Measurements from ENCODE around the gene KRTAP3-2.

Gene KRTAP3-2

GRCh38 chr17:41010441-41010840 lies 10.7 kb upstream of the KRTAP3-2 start:
- no peak for DNase-seq (ENCODE audit: low read depth in 2 of 2)

GRCh38 chr17:41009936-41010335 lies 10.2 kb upstream of the KRTAP3-2 start:
- DNase-seq (ENCODE audit: low read depth in 2 of 2) = no peak

DNA sequence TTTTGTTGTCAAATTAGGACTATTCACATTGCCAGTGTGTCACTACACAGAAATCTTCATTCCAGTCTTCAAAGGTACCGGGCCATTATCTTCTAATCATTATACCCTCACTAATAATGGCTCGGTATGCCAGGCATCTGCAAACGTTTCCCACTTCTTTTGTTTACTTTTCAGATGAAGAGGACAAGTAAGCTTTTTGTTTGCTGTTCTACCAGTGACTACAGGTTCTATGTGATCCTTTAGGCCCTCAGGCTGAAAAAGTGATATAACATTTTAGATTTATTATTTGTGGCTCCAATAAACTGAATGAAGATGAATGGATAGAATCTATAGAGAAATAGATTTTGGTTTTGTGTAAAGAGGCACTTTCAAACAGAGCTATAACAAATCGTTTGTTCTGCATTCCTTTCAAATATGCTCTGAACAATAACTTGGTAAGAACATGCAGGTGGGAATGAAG lies 9.6 kb upstream of the KRTAP3-2 start:
- no peak for DNase-seq (ENCODE audit: low read depth in 2 of 2)

DNA sequence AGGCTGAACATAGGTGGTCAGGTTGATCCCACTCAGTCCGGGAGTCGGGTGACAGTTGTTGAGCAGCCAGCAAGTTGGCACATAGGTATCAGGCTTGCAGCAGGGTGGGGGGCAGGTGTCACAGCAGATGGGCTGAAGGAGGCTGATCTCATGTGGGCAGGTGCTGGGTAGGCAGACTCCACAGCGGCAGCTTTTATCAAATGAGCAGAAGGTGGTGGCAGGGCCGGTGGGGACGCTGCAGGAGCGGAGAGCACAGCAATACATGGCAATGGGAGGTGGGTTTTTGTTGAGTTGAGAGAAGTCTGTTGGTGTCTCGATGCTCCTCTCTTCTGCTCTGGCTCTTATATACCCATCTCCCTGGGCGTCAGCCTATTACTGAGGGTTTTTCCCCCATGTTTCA lies 9.1 kb upstream of the KRTAP3-2 start, which contains the start of gene KRTAP3-1:
Gene KRTAP3-1, minus strand, starts transcription at position 318 of the 400 bp plus-strand sequence. Its CDS starts 54 bp downstream, at position 264.
- DNase-seq (ENCODE audit: low read depth in 2 of 2) = no peak

- no peak for DNase-seq (ENCODE audit: low read depth in 2 of 2)
Measured at GRCh38 chr17:41004397-41004796, 4.7 kb upstream of the KRTAP3-2 start.

GRCh38 chr17:41003926-41004325 lies 4.2 kb upstream of the KRTAP3-2 start:
- no peak for DNase-seq (ENCODE audit: low read depth in 2 of 2)

- no peak for DNase-seq (ENCODE audit: low read depth in 2 of 2)
Measured at GRCh38 chr17:41002814-41003213, 3.1 kb upstream of the KRTAP3-2 start.

DNA sequence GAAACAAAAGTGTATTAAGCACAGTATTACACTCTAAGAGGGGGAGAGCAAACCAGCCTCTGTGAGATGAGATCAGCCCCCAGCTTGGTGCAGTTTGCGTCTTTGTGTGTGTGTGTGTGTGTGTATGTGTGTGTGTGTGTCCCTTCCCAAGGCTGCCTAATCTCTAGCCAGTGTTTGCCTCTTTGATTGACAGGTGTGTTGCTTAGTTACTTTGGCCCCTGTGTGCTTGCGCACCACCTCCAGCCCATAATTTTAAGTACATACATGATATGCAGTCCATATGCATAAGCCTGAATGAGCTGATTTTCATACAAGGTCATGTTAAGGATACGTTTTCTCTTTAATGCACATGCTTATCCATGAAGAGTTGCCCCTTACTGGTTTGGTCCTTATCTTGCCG lies 2.1 kb upstream of the KRTAP3-2 start:
- no peak for DNase-seq (ENCODE audit: low read depth in 2 of 2)

DNA sequence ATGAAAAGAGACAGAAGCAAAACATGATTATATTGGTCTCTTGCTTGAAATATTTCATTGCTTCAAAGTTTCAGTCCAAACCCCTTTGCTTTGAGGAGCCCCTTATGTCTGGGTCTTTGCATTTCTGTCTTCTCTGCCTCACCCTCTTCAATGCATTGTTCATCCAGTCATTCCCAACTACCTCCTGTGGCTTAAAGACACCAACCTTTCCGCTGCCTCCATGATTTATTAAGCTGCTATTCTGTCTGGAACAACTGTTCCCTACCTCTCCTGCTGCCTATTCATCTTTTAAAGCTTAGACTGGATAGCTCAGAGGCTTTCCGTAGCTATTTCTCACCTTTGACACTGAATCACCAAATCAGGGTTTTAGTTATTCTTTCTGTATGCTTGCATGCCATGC lies 2.3 kb downstream of the KRTAP3-2 start:
- DNase-seq (ENCODE audit: low read depth in 2 of 2) = no peak

GRCh38 chr17:40996829-40997228 lies 2.9 kb downstream of the KRTAP3-2 start:
- no peak for DNase-seq (ENCODE audit: low read depth in 2 of 2)

GRCh38 chr17:40995116-40995515 lies 4.6 kb downstream of the KRTAP3-2 start:
- no peak for DNase-seq (ENCODE audit: low read depth in 2 of 2)

DNA sequence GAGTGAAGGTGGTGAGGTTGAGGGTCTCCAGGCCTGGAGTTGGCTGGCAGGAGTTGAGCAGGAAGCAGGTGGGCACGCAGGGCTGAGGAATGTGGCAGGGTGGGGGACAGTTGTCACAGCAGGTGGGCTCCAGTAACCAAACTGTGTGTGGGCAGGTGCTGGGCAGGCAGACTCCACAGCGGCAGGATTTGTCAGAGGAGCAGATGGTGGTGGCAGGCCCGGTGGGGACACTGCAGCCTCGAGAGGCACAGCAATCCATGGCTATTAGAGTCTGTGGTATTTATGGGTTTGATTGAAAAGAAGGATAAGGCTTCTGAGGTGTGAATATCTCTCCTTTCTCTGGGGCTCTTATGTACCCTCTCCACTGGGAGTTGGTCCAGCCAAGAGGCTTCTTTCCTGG lies 5.9 kb downstream of the KRTAP3-2 start, which contains the start of gene KRTAP3-3:
Gene KRTAP3-3, minus strand, starts transcription at position 326 of the 400 bp plus-strand sequence. Its CDS starts 67 bp downstream, at position 259.
- DNase-seq (ENCODE audit: low read depth in 2 of 2) = no peak

DNA sequence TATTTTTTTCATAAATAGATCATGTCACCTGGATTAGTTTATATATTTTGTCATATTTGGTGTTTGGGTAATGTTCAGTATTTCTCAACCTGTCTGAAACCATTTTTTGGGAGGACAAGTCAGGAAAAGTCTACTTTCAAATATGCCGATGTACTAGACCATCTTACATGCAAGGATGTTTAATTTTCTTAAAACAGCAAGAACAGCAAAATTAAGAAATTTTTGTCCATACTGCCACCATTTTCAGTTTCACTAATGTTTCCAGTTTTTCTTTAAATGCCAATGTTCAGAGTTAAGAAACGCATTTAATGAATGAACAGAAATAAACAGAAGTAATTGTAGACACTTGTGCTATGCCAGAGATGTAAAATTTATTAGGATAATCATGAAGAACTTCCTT lies 6.6 kb downstream of the KRTAP3-2 start:
- DNase-seq (ENCODE audit: low read depth in 2 of 2) = no peak

DNA sequence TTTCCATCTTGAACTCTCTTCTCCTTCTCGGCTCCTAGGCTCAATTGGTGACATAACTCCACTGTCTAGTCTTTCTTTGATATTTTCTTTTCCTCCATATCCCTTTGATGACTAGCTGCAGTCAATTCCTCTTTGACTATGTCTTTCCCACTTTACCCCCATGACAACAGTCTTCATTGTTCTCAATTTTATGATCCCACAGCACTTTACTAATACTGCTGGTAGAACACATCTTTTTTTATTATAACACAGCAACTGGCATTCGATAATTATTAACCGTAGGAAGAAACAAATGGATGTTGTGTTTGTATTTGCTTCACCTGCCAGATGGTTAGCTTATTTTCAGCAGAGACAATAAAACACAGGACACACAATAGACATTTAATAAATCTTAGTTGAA lies 7.0 kb downstream of the KRTAP3-2 start:
- no peak for DNase-seq (ENCODE audit: low read depth in 2 of 2)

DNA sequence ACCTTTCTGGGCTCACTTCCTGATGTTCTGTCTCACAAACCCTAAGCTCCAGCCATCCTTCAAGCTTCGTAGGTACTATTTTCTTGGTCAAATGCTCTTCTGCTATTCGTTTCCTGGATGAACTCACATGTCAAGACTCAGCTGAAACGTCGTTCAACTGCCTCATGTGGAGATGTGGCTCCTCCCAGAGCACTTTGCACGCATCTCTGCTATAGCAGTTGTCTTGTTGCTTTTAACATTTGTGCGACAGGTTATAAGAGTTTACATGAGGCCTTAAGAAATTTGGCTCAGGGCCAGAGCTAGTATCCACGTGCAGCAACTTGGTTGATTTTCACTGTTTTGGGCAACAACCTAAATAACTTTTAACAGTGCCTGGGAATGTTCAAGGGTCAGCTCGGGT lies 12.8 kb downstream of the KRTAP3-2 start:
- no peak for DNase-seq (ENCODE audit: low read depth in 2 of 2)

DNA sequence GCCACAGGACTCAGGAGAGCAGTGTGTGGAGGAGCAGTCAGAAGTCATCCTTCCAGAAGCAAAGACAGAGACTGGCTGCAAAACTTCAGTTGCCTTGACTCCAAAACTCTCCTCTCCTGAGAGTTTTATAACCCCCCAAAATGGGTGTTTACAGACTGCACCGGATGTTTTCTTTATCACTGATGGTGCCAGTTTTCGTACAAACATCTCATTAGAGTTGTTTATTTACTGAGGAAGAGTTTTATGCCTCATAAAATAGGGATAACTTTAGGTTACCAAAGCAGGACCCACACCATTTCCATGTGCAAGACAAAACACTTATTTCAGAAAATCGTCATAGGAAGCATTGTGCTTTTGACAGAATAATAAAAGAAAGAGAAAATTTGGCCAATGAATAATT lies 15.5 kb downstream of the KRTAP3-2 start, which contains the start of gene KRT40:
Gene KRT40, minus strand, starts transcription at position 101 of the 400 bp plus-strand sequence. Its CDS starts 53 bp downstream, at position 48.
- DNase-seq (ENCODE audit: low read depth in 2 of 2) = no peak

- DNase-seq (ENCODE audit: low read depth in 2 of 2) = no peak
Measured at GRCh38 chr17:40981115-40981514, 18.6 kb downstream of the KRTAP3-2 start.

GRCh38 chr17:40980596-40980995 lies 19.1 kb downstream of the KRTAP3-2 start:
- no peak for DNase-seq (ENCODE audit: low read depth in 2 of 2)

GRCh38 chr17:40980117-40980516 lies 19.6 kb downstream of the KRTAP3-2 start:
- DNase-seq (ENCODE audit: low read depth in 2 of 2) = no peak

- no peak for DNase-seq (ENCODE audit: low read depth in 2 of 2)
Measured at GRCh38 chr17:40978575-40979151, 21.0 kb downstream of the KRTAP3-2 start.

DNA sequence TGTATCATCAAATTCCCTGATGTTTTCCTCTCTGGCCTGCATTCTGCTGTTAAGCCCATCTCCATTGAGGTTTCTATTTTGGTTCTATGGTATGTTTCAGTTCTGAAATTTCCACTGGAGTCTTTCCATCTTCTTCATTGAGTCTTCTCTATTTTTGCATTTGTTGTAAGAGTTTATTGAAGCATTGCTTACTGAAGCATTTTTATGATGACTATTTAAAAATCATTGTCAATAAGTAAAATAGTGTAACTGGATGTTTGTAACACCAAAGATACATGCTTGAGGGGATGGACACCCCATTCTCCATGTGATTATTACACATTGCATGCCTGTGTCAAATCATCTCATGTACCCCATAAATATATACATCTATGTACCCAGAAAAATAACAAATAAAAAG lies 24.2 kb downstream of the KRTAP3-2 start:
- no peak for DNase-seq (ENCODE audit: low read depth in 2 of 2)

DNA sequence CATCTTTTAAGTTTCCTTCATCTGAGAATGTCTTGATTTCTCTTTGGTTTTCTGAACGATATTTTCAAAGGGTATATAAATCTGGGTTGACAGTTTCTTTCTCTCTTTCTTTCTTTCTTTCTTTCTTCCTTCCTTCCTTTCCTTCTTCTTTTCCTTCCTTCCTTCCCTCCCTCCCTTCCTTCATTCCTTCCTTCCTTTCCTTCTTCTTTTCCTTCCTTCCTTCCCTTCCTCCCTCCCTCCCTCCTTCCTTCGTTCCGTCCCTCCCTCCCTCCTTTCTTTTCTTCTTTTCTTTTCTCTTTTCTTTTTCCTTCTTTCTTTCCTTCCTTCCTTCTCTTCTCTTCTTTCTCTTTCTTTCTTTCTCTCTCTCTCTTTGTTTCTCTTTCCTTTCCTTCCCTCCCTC lies 25.3 kb downstream of the KRTAP3-2 start:
- no peak for DNase-seq (ENCODE audit: low read depth in 2 of 2)

GRCh38 chr17:40967582-40967981 lies 32.1 kb downstream of the KRTAP3-2 start:
- DNase-seq (ENCODE audit: low read depth in 2 of 2) = no peak

DNA sequence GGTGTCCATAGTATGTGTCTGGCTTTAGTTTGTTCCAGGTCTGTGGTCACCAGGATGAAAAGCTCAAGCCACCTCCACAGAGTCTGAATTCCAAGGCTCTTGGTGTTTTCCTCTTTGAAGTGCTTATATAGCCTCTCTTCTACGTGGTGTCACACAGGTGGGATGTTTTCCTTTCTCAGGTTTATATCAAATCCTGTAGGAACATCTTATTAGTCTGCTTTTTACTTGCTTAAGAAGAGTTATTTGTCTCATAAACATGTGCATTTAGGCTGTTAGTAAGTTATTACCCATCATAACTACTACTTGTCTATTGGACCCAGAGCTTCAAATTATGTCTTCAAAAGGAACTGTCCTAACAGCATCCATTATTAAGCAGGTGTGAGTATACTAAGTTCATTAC lies 32.9 kb downstream of the KRTAP3-2 start, which contains the start of gene KRT39:
Gene KRT39, minus strand, starts transcription at position 101 of the 400 bp plus-strand sequence. Its CDS starts 92 bp downstream, at position 9.
- no peak for DNase-seq (ENCODE audit: low read depth in 2 of 2)

All from stimulated activated CD4-positive, alpha-beta T cell treated with anti-CD3 and anti-CD28 coated beads, Interleukin-1b, Interleukin-23, amount 100 ng/mL, for 1 hour (primary cell).